ENCODE data around the gene XRCC1.

- TF ChIP-seq, protein P1, sequence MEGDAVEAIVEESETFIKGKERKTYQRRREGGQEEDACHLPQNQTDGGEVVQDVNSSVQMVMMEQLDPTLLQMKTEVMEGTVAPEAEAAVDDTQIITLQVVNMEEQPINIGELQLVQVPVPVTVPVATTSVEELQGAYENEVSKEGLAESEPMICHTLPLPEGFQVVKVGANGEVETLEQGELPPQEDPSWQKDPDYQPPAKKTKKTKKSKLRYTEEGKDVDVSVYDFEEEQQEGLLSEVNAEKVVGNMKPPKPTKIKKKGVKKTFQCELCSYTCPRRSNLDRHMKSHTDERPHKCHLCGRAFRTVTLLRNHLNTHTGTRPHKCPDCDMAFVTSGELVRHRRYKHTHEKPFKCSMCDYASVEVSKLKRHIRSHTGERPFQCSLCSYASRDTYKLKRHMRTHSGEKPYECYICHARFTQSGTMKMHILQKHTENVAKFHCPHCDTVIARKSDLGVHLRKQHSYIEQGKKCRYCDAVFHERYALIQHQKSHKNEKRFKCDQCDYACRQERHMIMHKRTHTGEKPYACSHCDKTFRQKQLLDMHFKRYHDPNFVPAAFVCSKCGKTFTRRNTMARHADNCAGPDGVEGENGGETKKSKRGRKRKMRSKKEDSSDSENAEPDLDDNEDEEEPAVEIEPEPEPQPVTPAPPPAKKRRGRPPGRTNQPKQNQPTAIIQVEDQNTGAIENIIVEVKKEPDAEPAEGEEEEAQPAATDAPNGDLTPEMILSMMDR (IDR thresholded peaks at IDR 0.05): no peak
- TF ChIP-seq POLR2A (IDR thresholded peaks at IDR 0.05): no peak
- no peak for TF ChIP-seq EP300 (IDR thresholded peaks at IDR 0.05)
Measured at GRCh38 chr19:43572171-43572588, 3.1 kb downstream of the XRCC1 start.
